ENCODE measurements around the gene KLHL12. TPM values are rescaled to one million over a fixed set of nuclear protein-coding genes. Genes with fewer than 3 reads are reported as not detected.

KLHL12 gene
- total RNA-seq, 1 experiment from 2014 or later = 17.8 TPM

GRCh38 chr1:202952099-202952498 lies 25.1 kb upstream of the KLHL12 start:
- ChIA-PET POLR2A (ENCODE audit: low non-redundant PET) (no interaction called here), CTCF (no interaction called here)
- no TSS peak for BruUV-seq (replicated peaks)
- intact Hi-C loops (cut with micrococcal nuclease; ENCODE audit: unreplicated experiment) = no loop called here
- Histone ChIP-seq H3K27me3 (replicated peaks; ENCODE audit: insufficient read depth, low read depth, low read length, poor library complexity) (no peaks in the 10 kb centered on the region), H3K4me1 (ENCODE audit: insufficient read depth, low read length, poor library complexity, severe bottlenecking) (peaks cover 4% of the 10 kb centered on the region), H3K9me3 (ENCODE audit: low read depth, low read length, poor library complexity, severe bottlenecking) (no peaks in the 10 kb centered on the region), H3K36me3 (ENCODE audit: insufficient read depth, low read length, poor library complexity, severe bottlenecking) (peaks cover 33% of the 10 kb centered on the region), H3K4me3 (ENCODE audit: low read depth, low read length, poor library complexity, severe bottlenecking) (no peak overlapping the region), H3K27ac (ENCODE audit: low read depth, low read length, poor library complexity, severe bottlenecking) (no peak overlapping the region)
- no peak for DNase-seq (ENCODE audit: low spot score)
- no peak for TF ChIP-seq EZH2 (IDR thresholded peaks at IDR 0.05; ENCODE audit: borderline replicate concordance, low read depth, low read length, poor library complexity, severe bottlenecking)
- TF ChIP-seq CTCF (conservative IDR thresholded peaks at IDR 0.05; ENCODE audit: low read depth, low read length) = no peak

- no peaks in the 10 kb centered on the region for H3K27me3 ChIP-seq (replicated peaks; ENCODE audit: insufficient read depth, low read depth, low read length, poor library complexity)
- H3K9me3 ChIP-seq (ENCODE audit: low read depth, low read length, poor library complexity, severe bottlenecking) = no peaks in the 10 kb centered on the region
- no peak overlapping the region for H3K27ac ChIP-seq (ENCODE audit: low read depth, low read length, poor library complexity, severe bottlenecking)
- no peak overlapping the region for H3K4me3 ChIP-seq (ENCODE audit: low read depth, low read length, poor library complexity, severe bottlenecking)
- CTCF ChIA-PET = no interaction called here
- peaks cover 35% of the 10 kb centered on the region for H3K36me3 ChIP-seq (ENCODE audit: insufficient read depth, low read length, poor library complexity, severe bottlenecking)
- intact Hi-C loops (cut with micrococcal nuclease; ENCODE audit: unreplicated experiment) = no loop called here
- no peak for TF ChIP-seq EZH2 (IDR thresholded peaks at IDR 0.05; ENCODE audit: borderline replicate concordance, low read depth, low read length, poor library complexity, severe bottlenecking)
- no peak for TF ChIP-seq CTCF (conservative IDR thresholded peaks at IDR 0.05; ENCODE audit: low read depth, low read length)
- peak; percentile 39 for DNase-seq (ENCODE audit: low spot score)
- POLR2A ChIA-PET (ENCODE audit: low non-redundant PET) = no interaction called here
- H3K4me1 ChIP-seq (ENCODE audit: insufficient read depth, low read length, poor library complexity, severe bottlenecking) = no peaks in the 10 kb centered on the region
- no TSS peak for BruUV-seq (replicated peaks)
Measured at GRCh38 chr1:202951437-202951836, 24.4 kb upstream of the KLHL12 start.

DNA sequence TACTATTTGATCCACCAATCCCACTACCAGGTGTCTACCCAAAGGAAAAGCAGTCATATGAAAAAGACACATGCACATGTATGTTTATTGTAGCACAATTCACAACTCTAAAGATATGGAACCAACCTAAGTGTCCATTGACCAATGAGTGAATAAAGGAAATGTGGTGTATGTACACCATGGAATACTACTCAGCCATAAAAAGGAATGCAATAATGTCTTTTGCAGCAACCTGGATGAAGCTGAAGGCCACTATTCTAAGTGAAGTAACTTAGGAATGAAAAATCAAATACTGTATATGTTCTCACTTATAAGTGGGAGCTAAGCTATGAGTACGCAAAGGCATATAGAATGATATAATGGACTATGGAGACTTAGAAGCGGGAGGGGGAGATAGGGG lies 18.4 kb upstream of the KLHL12 start:
- no peak overlapping the region for H3K27ac ChIP-seq (ENCODE audit: low read depth, low read length, poor library complexity, severe bottlenecking)
- ChIA-PET POLR2A (ENCODE audit: low non-redundant PET) (no interaction called here), CTCF (interaction anchor here (0.5 kb wide), 1 partner anchor 17 kb away, joined by 12 read pairs; no protein-coding TSS in a partner anchor)
- no TSS peak for BruUV-seq (replicated peaks)
- no peaks in the 10 kb centered on the region for H3K4me1 ChIP-seq (ENCODE audit: insufficient read depth, low read length, poor library complexity, severe bottlenecking)
- H3K36me3 ChIP-seq (ENCODE audit: insufficient read depth, low read length, poor library complexity, severe bottlenecking) = peaks cover 86% of the 10 kb centered on the region
- no peak overlapping the region for H3K4me3 ChIP-seq (ENCODE audit: low read depth, low read length, poor library complexity, severe bottlenecking)
- TF ChIP-seq EZH2 (IDR thresholded peaks at IDR 0.05; ENCODE audit: borderline replicate concordance, low read depth, low read length, poor library complexity, severe bottlenecking) = no peak
- TF ChIP-seq CTCF (conservative IDR thresholded peaks at IDR 0.05; ENCODE audit: low read depth, low read length) = no peak
- H3K9me3 ChIP-seq (ENCODE audit: low read depth, low read length, poor library complexity, severe bottlenecking) = no peaks in the 10 kb centered on the region
- DNase-seq (ENCODE audit: low spot score) = no peak
- H3K27me3 ChIP-seq (replicated peaks; ENCODE audit: insufficient read depth, low read depth, low read length, poor library complexity) = no peaks in the 10 kb centered on the region
- intact Hi-C loops (cut with micrococcal nuclease; ENCODE audit: unreplicated experiment) = no loop called here
